GM18505 (cell line): ENCODE data around the gene SPEM2.

Experiments used
- ATAC-seq: cut with Tn5 transposase; IDR thresholded peaks from one replicate; pipeline ENCODE4 v1.9.1; 2021; ENCODE audit not compliant: unreplicated experiment
- POLR2A ChIP-seq: IDR thresholded peaks from 4 replicates; pipeline ENCODE4 v1.6.1; 2011; ENCODE audit warnings: borderline replicate concordance; ENCODE audit not compliant: insufficient read depth, insufficient read length; ENCODE audit errors: extremely low read depth

The SPEM2 gene

GRCh38 chr17:7436556-7437368, 11.3 kb downstream of the SPEM2 start:
- TF ChIP-seq POLR2A, result no peak
- ATAC-seq, result no peak

GRCh38 chr17:7437369-7437863, 12.0 kb downstream of the SPEM2 start:
- ATAC-seq, result no peak
- TF ChIP-seq POLR2A, result no peak

- no peak for TF ChIP-seq POLR2A
- no peak for ATAC-seq
Observed at GRCh38 chr17:7437950-7438614, 12.7 kb downstream of the SPEM2 start.

GRCh38 chr17:7438656-7439460, 13.4 kb downstream of the SPEM2 start:
- TF ChIP-seq POLR2A, result no peak

GRCh38 chr17:7439462-7440112, 14.2 kb downstream of the SPEM2 start, which contains the start of gene FGF11:
Gene FGF11 (plus strand): TSS chr17:7439512. CDS start chr17:7439621, 109 bp downstream.
- no peak for TF ChIP-seq POLR2A
- no peak for ATAC-seq

More at GRCh38 chr17:7438656-7439460, 13.4 kb downstream of the SPEM2 start:
- ATAC-seq, result no peak

- no peak for ATAC-seq
Observed at GRCh38 chr17:7440113-7440833, 14.9 kb downstream of the SPEM2 start.

GRCh38 chr17:7440834-7441195, 15.4 kb downstream of the SPEM2 start:
- ATAC-seq, result no peak
- TF ChIP-seq POLR2A, result no peak

More at GRCh38 chr17:7440113-7440833, 14.9 kb downstream of the SPEM2 start:
- TF ChIP-seq POLR2A, result no peak

GRCh38 chr17:7441266-7441665, 15.8 kb downstream of the SPEM2 start:
- ATAC-seq, result no peak
- no peak for TF ChIP-seq POLR2A

GRCh38 chr17:7442142-7442541, 16.7 kb downstream of the SPEM2 start:
- no peak for ATAC-seq
- TF ChIP-seq POLR2A, result no peak

- ATAC-seq, result no peak
- no peak for TF ChIP-seq POLR2A
Observed at GRCh38 chr17:7443499-7444485, 18.4 kb downstream of the SPEM2 start.

- no peak for TF ChIP-seq POLR2A
- no peak for ATAC-seq
Observed at GRCh38 chr17:7444682-7445618, 19.5 kb downstream of the SPEM2 start, which contains the start of gene CHRNB1. Gene CHRNB1 (plus strand): TSS chr17:7445061. CDS start chr17:7445128, 67 bp downstream.

- no peak for TF ChIP-seq POLR2A
- no peak for ATAC-seq
Observed at GRCh38 chr17:7445619-7445968, 20.2 kb downstream of the SPEM2 start.
